ENCODE data around the gene DPY19L1. TPM values are rescaled to one million over a fixed set of nuclear protein-coding genes. Genes with fewer than 3 reads are reported as not detected.

The DPY19L1 gene
- total RNA-seq: 56.5 TPM

GRCh38 chr7:35037211-35037525 is at the start of gene DPY19L1:
Gene DPY19L1 (minus strand): TSS chr7:35037485. CDS start chr7:35037394, 91 bp downstream.

Small RNA genes lying within 50 kb of the gene (small RNA-seq; reads per million reads assigned to genes)
- gene MIR548N: 0.23 reads per million
- gene RF00322: not detected

Other genes starting within 250 kb of the DPY19L1 start
- not detected for gene TBX20, start 216.6 kb upstream of the DPY19L1 start, total RNA-seq

All from diencephalon (tissue), 1 donor.